B cell (primary cell): ENCODE measurements around the gene GUSB. TPM values are rescaled to one million over a fixed set of nuclear protein-coding genes. Genes with fewer than 3 reads are reported as not detected.

Source experiments
- ATAC-seq: fragments of 200-7000 bp; cut with Tn5 transposase; one replicate; pipeline ENCODE4 v1.10.0; 2021; ENCODE audit warnings: low read depth, mild to moderate bottlenecking, moderate number of reproducible peaks, moderate library complexity
- CTCF ChIA-PET: fragments of 350-600 bp; sonication (Branson Sonifier 250); formaldehyde crosslinking; loops from one replicate; lab custom pipeline; 2021; ENCODE audit warnings: antibody characterized with exemption, inconsistent platforms; lab: Charles Lee
- POLR2A ChIA-PET: fragments of 350-600 bp; sonication (Branson Sonifier 250); formaldehyde crosslinking; loops from one replicate; lab custom pipeline; 2021; ENCODE audit warnings: antibody characterized with exemption; lab: Charles Lee
- DNase-seq: peaks from one replicate; pipeline ENCODE4 v3.0.0; 2013
- H2AFZ ChIP-seq: 2 replicates; pipeline ENCODE4 v1.6.1; 2012; ENCODE audit warnings: mild to moderate bottlenecking, low read depth, low read length; ENCODE audit not compliant: insufficient read depth, poor library complexity, severe bottlenecking
- H3K27ac ChIP-seq, 2 donors: 1 replicate in 1 of 2; 2 replicates in 1 of 2; pipeline ENCODE4 v1.5.1; 2012 to 2013; ENCODE audit warnings: low read length in 2 of 2, mild to moderate bottlenecking in 2 of 2, moderate library complexity in 1 of 2
- H3K27me3 ChIP-seq, 4 experiments: fragments of 200-600 bp in 1 of 4; sonication (generic) in 1 of 4; replicated peaks in 1 of 4; 1 replicate in 2 of 4; 2 replicates in 2 of 4; pipeline versions ENCODE4 v1.6.1 to v1.7.0; 2013 to 2016; ENCODE audit warnings: low read length in 3 of 4, mild to moderate bottlenecking in 2 of 4, mixed read lengths in 1 of 4, moderate library complexity in 1 of 4; ENCODE audit not compliant: insufficient read depth in 4 of 4, control insufficient read depth in 3 of 4; ENCODE audit errors: control extremely low read depth in 1 of 4
- H3K36me3 ChIP-seq, 2 experiments: replicated peaks in 1 of 2; 1 replicate in 1 of 2; 2 replicates in 1 of 2; pipeline versions ENCODE4 v1.6.1 to v1.7.1; 2013; ENCODE audit warnings: low read length in 1 of 2; ENCODE audit not compliant: insufficient read depth in 2 of 2, control insufficient read depth in 1 of 2; ENCODE audit errors: control extremely low read depth in 1 of 2, extremely low read depth in 1 of 2
- H3K4me1 ChIP-seq, 2 donors: fragments of 200-600 bp in 1 of 2; sonication (generic) in 1 of 2; 1 replicate in 1 of 2; 2 replicates in 1 of 2; pipeline versions ENCODE4 v1.5.1 to v1.6.1; 2013 to 2017; ENCODE audit warnings: low read length in 2 of 2; ENCODE audit not compliant: control insufficient read depth in 2 of 2, insufficient read depth in 2 of 2
- H3K4me2 ChIP-seq: replicated peaks from 2 replicates; pipeline ENCODE3; 2012; ENCODE audit warnings: mild to moderate bottlenecking, low read depth, low read length; ENCODE audit not compliant: poor library complexity, severe bottlenecking
- H3K4me3 ChIP-seq, 5 experiments: fragments of 200-600 bp in 1 of 5; sonication (generic) in 1 of 5; 1 replicate in 3 of 5; 2 replicates in 2 of 5; pipeline versions ENCODE4 v1.5.1 to v1.7.0; 2011 to 2016; ENCODE audit warnings: low read length in 4 of 5, mild to moderate bottlenecking in 4 of 5, low read depth in 2 of 5, control low read depth in 1 of 5, moderate library complexity in 1 of 5; ENCODE audit not compliant: insufficient read depth in 1 of 5; ENCODE audit errors: control extremely low read depth in 1 of 5, extremely low read depth in 1 of 5
- H3K79me2 ChIP-seq: fragments of 200-600 bp; sonication (generic); one replicate; pipeline ENCODE4 v1.6.0; 2016; ENCODE audit warnings: low read length; ENCODE audit not compliant: control insufficient read depth, insufficient read depth
- H3K9ac ChIP-seq: fragments of 200-600 bp; sonication (generic); 2 replicates; pipeline ENCODE4 v1.6.1; 2017; ENCODE audit warnings: mild to moderate bottlenecking, low read length, moderate library complexity
- H3K9me3 ChIP-seq, 3 donors: one replicate each; pipeline versions ENCODE4 v1.6.1 to v1.7.1; 2013; ENCODE audit warnings: low read length in 2 of 3; ENCODE audit not compliant: control insufficient read depth in 2 of 3, insufficient read depth in 1 of 3; ENCODE audit errors: control extremely low read depth in 1 of 3
- H4K20me1 ChIP-seq: 2 replicates; pipeline ENCODE4 v1.6.0; 2012; ENCODE audit warnings: mild to moderate bottlenecking, low read length; ENCODE audit not compliant: insufficient read depth, control insufficient read depth, poor library complexity, severe bottlenecking
- H3K27ac Mint-ChIP-seq: one replicate; pipeline ENCODE4 v1.8.0; 2021; ENCODE audit warnings: mixed read lengths
- H3K27me3 Mint-ChIP-seq: one replicate; pipeline ENCODE4 v1.8.0; 2021; ENCODE audit warnings: mixed read lengths
- H3K4me1 Mint-ChIP-seq: one replicate; pipeline ENCODE4 v1.8.0; 2021; ENCODE audit warnings: mixed read lengths
- H3K4me3 Mint-ChIP-seq: one replicate; pipeline ENCODE4 v1.8.0; 2021; ENCODE audit warnings: mixed read lengths
- H3K9me3 Mint-ChIP-seq: one replicate; pipeline ENCODE4 v1.8.0; 2022; ENCODE audit warnings: mixed read lengths; ENCODE audit not compliant: insufficient read depth
- EZH2 ChIP-seq: IDR thresholded peaks from 2 replicates; pipeline ENCODE4 v1.6.1; 2012; ENCODE audit warnings: borderline replicate concordance, low read depth, mild to moderate bottlenecking, moderate library complexity, low read length; ENCODE audit not compliant: insufficient read depth, poor library complexity, severe bottlenecking
- WGBS: methylation state at CpG from one replicate; pipeline ENCODE4 v1.1.5; 2013; ENCODE audit warnings: missing lambda C conversion rate; ENCODE audit not compliant: insufficient coverage; 5-methylcytosine and 5-hydroxymethylcytosine counted together
- intact Hi-C: fragments of 100-400 bp; cut with micrococcal nuclease; formaldehyde crosslinking; loops from one replicate; pipeline ENCODE4 v1.10.0; 2022
- polyA plus RNA-seq: library from polyadenylated mRNA; depleted of rRNA; stranded (reverse); fragments of >200 nt; gene quantifications from 2 replicates; pipeline ENCODE4 v1.2.3, GENCODE V29; 2012
- total RNA-seq, 2 donors: library from RNA; stranded (reverse); fragments of 120-200 nt in 1 of 2; gene quantifications; 1 replicate in 1 of 2; 2 replicates in 1 of 2; pipeline versions ENCODE4 v1.2.3 to v1.2.4, GENCODE V29; 2013 to 2022
- TF ChIP-seq, protein P1 (sequence below): fragments of 200-600 bp; IDR thresholded peaks from one replicate; pipeline ENCODE4 v1.8.0; 2022; ENCODE audit warnings: antibody characterized with exemption, mild to moderate bottlenecking

The GUSB gene
- total and polyA plus RNA-seq, 2 donors (not counting 1 experiment from before 2014, with no cell fraction given), result 65.4 to 79.5 TPM

DNA sequence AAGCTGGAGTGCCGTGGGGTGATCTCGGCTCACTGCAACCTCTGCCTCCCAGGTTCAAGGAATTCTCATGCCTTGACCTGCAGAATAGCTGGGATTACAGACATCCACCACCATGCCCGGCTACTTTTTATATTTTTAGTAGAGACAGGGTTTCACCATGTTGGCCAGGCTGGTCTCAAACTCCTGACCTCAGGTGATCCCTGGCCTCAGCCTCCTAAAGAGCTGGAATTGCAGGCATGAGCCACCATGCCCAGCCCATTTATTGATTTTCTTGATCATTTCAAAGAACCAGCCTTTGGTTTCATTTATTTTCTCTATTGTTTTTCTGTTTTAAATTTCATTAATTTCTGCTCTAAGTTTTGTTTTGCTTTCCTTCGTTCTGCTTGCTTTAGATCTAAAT lies 50.3 kb downstream of the GUSB start:
- Mint-ChIP-seq H3K9me3 (peaks cover 4% of the 10 kb centered on the region), H3K27ac (no peak overlapping the region), H3K4me3 (no peak overlapping the region), H3K4me1 (peaks cover 8% of the 10 kb centered on the region), H3K27me3 (no peaks in the 10 kb centered on the region)
- H3K27me3 ChIP-seq, result no peaks in the 10 kb centered on the region
- DNase-seq (no peak), ATAC-seq (no peak)
- CTCF ChIA-PET, result interaction anchor here (0.6 kb wide), 1 partner anchor 13 kb away, joined by 3 read pairs; no protein-coding TSS in a partner anchor
- no peak overlapping the region for H3K27ac ChIP-seq
- 94% methylated on average over 3 of the region's 4 CpGs for WGBS
- TF ChIP-seq, protein P1, sequence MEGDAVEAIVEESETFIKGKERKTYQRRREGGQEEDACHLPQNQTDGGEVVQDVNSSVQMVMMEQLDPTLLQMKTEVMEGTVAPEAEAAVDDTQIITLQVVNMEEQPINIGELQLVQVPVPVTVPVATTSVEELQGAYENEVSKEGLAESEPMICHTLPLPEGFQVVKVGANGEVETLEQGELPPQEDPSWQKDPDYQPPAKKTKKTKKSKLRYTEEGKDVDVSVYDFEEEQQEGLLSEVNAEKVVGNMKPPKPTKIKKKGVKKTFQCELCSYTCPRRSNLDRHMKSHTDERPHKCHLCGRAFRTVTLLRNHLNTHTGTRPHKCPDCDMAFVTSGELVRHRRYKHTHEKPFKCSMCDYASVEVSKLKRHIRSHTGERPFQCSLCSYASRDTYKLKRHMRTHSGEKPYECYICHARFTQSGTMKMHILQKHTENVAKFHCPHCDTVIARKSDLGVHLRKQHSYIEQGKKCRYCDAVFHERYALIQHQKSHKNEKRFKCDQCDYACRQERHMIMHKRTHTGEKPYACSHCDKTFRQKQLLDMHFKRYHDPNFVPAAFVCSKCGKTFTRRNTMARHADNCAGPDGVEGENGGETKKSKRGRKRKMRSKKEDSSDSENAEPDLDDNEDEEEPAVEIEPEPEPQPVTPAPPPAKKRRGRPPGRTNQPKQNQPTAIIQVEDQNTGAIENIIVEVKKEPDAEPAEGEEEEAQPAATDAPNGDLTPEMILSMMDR, result no peak
- TF ChIP-seq EZH2, result no peak
- no peaks in the 10 kb centered on the region for H3K36me3 ChIP-seq
- no peak overlapping the region for H2AFZ ChIP-seq
- H3K4me3 ChIP-seq, result no peak overlapping the region
- H3K9me3 ChIP-seq, result peaks cover 0 to 4% (median 0%) of the 10 kb centered on the region in 3 donors
- intact Hi-C loops, result no loop called here
- H3K79me2 ChIP-seq, result peaks cover 51% of the 10 kb centered on the region
- H3K4me1 ChIP-seq, result no peaks in the 10 kb centered on the region
- POLR2A ChIA-PET, result no interaction called here
- peaks cover 10% of the 10 kb centered on the region for H4K20me1 ChIP-seq
- no peak overlapping the region for H3K4me2 ChIP-seq
- no peak overlapping the region for H3K9ac ChIP-seq

GRCh38 chr7:65927489-65928448 lies 54.2 kb downstream of the GUSB start:
- Mint-ChIP-seq H3K27me3 (no peaks in the 10 kb centered on the region), H3K4me1 (peaks cover 8% of the 10 kb centered on the region), H3K4me3 (no peak overlapping the region), H3K9me3 (no peaks in the 10 kb centered on the region), H3K27ac (no peak overlapping the region)
- DNase-seq, result no peak
- H3K4me2 ChIP-seq, result no peak overlapping the region
- H3K79me2 ChIP-seq, result peaks cover 51% of the 10 kb centered on the region
- no peaks in the 10 kb centered on the region for H3K9me3 ChIP-seq
- POLR2A ChIA-PET, result no interaction called here
- H4K20me1 ChIP-seq, result peaks cover 7% of the 10 kb centered on the region
- intact Hi-C loops, result no loop called here
- CTCF ChIA-PET, result no interaction called here
- no peak overlapping the region for H3K9ac ChIP-seq
- H2AFZ ChIP-seq, result no peak overlapping the region
- no peak overlapping the region for H3K4me3 ChIP-seq
- ATAC-seq, result no peak
- TF ChIP-seq EZH2, result no peak
- TF ChIP-seq, protein P1, result no peak
- H3K27me3 ChIP-seq, result no peaks in the 10 kb centered on the region
- peaks cover 0 to 3% of the 10 kb centered on the region in 2 experiments for H3K36me3 ChIP-seq
- no peak overlapping the region for H3K27ac ChIP-seq
- H3K4me1 ChIP-seq, result no peaks in the 10 kb centered on the region
- 100% methylated on average over 2 of the region's 6 CpGs for WGBS
